GM12878 (cell line): ENCODE results near the gene SLC34A3. TPM values are rescaled to one million over a fixed set of nuclear protein-coding genes. Genes with fewer than 3 reads are reported as not detected.

Source experiments
- CBFB ChIP-seq: IDR thresholded peaks from 2 replicates; pipeline ENCODE4 v1.6.1; 2016; ENCODE audit warnings: antibody characterized with exemption, low read depth
- CREB1 ChIP-seq: IDR thresholded peaks from 2 replicates; pipeline ENCODE4 v1.6.1; 2012; ENCODE audit warnings: low read depth, mild to moderate bottlenecking, inconsistent platforms
- IKZF1 ChIP-seq: fragments of 450-650 bp; conservative IDR thresholded peaks from 2 replicates; pipeline ENCODE4 v1.6.1; 2017; ENCODE audit warnings: antibody characterized with exemption, mild to moderate bottlenecking
- KLF5 ChIP-seq: fragments of 450-650 bp; IDR thresholded peaks from 2 replicates; pipeline ENCODE4 v1.6.1; 2014; ENCODE audit warnings: mild to moderate bottlenecking; ENCODE audit not compliant: partially characterized antibody
- MXI1 ChIP-seq: fragments of 150-350 bp; IDR thresholded peaks from 2 replicates; pipeline ENCODE4 v1.6.1; 2011; ENCODE audit warnings: low read depth, mild to moderate bottlenecking, inconsistent platforms, low read length, improper control_type of control experiment
- RAD21 ChIP-seq: IDR thresholded peaks from 2 replicates; pipeline ENCODE4 v1.6.1; 2011; ENCODE audit warnings: mild to moderate bottlenecking, low read depth, low read length, moderate library complexity; ENCODE audit not compliant: insufficient read depth
- RUNX3 ChIP-seq: IDR thresholded peaks from 2 replicates; pipeline ENCODE4 v1.6.1; 2012; ENCODE audit warnings: low read length, inconsistent platforms
- SIX5 ChIP-seq: IDR thresholded peaks from 2 replicates; pipeline ENCODE4 v1.6.1; 2011; ENCODE audit warnings: mild to moderate bottlenecking, low read depth, low read length, moderate library complexity; ENCODE audit not compliant: severe bottlenecking
- SRF ChIP-seq, 2 experiments: IDR thresholded peaks; 2 replicates each; pipeline ENCODE4 v1.6.1; 2011; ENCODE audit warnings: low read depth in 2 of 2, low read length in 2 of 2, mild to moderate bottlenecking in 1 of 2, moderate library complexity in 1 of 2
- YY1 ChIP-seq: IDR thresholded peaks from 2 replicates; pipeline ENCODE4 v1.6.1; 2011; ENCODE audit warnings: low read depth, mild to moderate bottlenecking, low read length
- ZNF24 ChIP-seq: fragments of 450-650 bp; IDR thresholded peaks from 2 replicates; pipeline ENCODE4 v1.6.1; 2017; ENCODE audit warnings: antibody characterized with exemption, mild to moderate bottlenecking
- ZNF622 ChIP-seq: fragments of 450-650 bp; IDR thresholded peaks from 2 replicates; pipeline ENCODE4 v1.6.1; 2017; ENCODE audit warnings: mild to moderate bottlenecking, inconsistent platforms
- polyA plus RNA-seq, 11 experiments: library from polyadenylated mRNA; depleted of rRNA in 4 of 11; unstranded in 6 of 11; stranded (reverse) in 5 of 11; fragments of >200 nt; fragmentation: Nextera tagmentation in 4 of 11; fragmentation: Illumina TruSeq in 1 of 11; extraction: Ambion mirVana in 4 of 11; extraction: Trizol in 1 of 11; gene quantifications; 1 replicate in 1 of 11; 2 replicates in 10 of 11; pipeline versions ENCODE4 v1.2.1 to v1.2.3, GENCODE V29; 2011 to 2016; ENCODE audit warnings: inconsistent platforms in 2 of 11, missing spikeins in 2 of 11, low read depth in 1 of 11
- total RNA-seq, 4 experiments: library from RNA; depleted of rRNA in 3 of 4; stranded (reverse); fragments of >200 nt in 3 of 4; fragmentation: Illumina TruSeq in 1 of 4; extraction: Trizol in 1 of 4; gene quantifications; 2 replicates each; pipeline versions ENCODE4 v1.2.1 to v1.2.3, GENCODE V29; 2013 to 2021
- TF ChIP-seq, protein P1 (sequence below): IDR thresholded peaks from 2 replicates; pipeline ENCODE4 v1.6.1; 2012; ENCODE audit warnings: low read depth, low read length, improper control_type of control experiment
- TF ChIP-seq, protein P2 (sequence below): fragments of 450-650 bp; IDR thresholded peaks from 2 replicates; pipeline ENCODE4 v1.6.1; 2017; ENCODE audit warnings: mild to moderate bottlenecking
- TF ChIP-seq, protein P3 (sequence below): fragments of 450-650 bp; IDR thresholded peaks from 2 replicates; pipeline ENCODE4 v1.6.1; 2017; ENCODE audit warnings: low read depth, mild to moderate bottlenecking, moderate library complexity
- TF ChIP-seq, protein P4 (sequence below): fragments of 450-650 bp; formaldehyde crosslinking; IDR thresholded peaks from 2 replicates; pipeline ENCODE4 v1.5.0; 2022; ENCODE audit warnings: mild to moderate bottlenecking, missing genetic modification characterization
- TF ChIP-seq, protein P5 (sequence below): fragments of 150-350 bp; IDR thresholded peaks from 2 replicates; pipeline ENCODE4 v1.6.1; 2016; ENCODE audit warnings: low read depth, low read length

Gene SLC34A3
- total and polyA plus RNA-seq, 10 of the 15 experiments (the other 5 are each of a cell fraction or from before 2014, with no cell fraction given) = not detected

DNA sequence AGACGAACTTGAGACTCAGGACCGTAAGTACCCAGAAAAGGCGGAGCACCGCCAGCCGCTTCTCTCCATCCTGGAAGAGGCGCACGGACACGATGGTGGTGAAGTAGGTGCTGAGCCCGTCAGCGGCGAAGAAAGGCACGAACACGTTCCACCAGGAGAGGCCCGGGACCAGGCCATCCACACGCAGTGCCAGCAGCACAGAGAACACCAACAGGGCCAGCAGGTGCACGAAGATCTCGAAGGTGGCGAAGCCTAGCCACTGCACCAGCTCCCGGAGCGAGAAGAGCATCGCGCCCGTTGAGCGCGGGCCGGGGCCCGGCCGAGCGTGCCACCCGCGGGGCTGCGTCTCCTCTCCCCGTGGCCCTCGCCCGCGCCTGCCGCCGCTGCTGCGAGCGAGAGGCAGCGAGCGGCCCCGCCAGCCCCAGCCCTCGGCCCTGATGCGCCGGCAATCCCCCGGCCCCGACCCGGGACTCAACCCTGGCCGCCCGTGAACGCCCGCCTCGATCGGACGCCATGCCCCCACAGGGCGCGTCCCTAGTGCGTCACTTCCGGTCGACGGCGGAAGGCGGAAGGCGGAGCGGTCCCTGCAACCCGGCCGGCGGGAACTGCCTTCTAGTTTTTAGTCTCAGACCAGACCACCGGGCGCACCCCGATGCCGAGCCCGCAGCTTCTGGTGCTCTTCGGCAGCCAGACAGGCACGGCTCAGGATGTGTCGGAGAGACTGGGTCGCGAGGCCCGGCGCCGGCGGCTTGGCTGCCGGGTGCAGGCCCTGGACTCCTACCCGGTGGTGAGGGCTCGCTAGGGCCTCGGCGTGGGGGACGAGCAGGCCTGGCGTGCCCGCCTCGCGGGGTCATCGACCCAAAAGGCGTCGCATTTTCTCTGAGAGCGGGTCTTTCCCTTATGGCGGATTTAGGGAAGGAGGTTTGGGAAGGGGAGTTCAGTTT is 25.3 kb upstream of the SLC34A3 start, which contains the start of the genes NDOR1 and TMEM203 (continued):
- TF ChIP-seq YY1 = peak; percentile 97
- TF ChIP-seq, protein P1, sequence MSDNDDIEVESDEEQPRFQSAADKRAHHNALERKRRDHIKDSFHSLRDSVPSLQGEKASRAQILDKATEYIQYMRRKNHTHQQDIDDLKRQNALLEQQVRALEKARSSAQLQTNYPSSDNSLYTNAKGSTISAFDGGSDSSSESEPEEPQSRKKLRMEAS = peak; percentile 69; the same call in 1 of the 2 replicates
- peak; percentile 89 for TF ChIP-seq MXI1
- TF ChIP-seq, protein P2, sequence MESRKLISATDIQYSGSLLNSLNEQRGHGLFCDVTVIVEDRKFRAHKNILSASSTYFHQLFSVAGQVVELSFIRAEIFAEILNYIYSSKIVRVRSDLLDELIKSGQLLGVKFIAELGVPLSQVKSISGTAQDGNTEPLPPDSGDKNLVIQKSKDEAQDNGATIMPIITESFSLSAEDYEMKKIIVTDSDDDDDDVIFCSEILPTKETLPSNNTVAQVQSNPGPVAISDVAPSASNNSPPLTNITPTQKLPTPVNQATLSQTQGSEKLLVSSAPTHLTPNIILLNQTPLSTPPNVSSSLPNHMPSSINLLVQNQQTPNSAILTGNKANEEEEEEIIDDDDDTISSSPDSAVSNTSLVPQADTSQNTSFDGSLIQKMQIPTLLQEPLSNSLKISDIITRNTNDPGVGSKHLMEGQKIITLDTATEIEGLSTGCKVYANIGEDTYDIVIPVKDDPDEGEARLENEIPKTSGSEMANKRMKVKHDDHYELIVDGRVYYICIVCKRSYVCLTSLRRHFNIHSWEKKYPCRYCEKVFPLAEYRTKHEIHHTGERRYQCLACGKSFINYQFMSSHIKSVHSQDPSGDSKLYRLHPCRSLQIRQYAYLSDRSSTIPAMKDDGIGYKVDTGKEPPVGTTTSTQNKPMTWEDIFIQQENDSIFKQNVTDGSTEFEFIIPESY = no peak
- TF ChIP-seq ZNF622 = no peak
- no peak for TF ChIP-seq RAD21
- peak; percentile 87 for TF ChIP-seq IKZF1
- TF ChIP-seq RUNX3 = peak; percentile 44
- TF ChIP-seq, protein P3, sequence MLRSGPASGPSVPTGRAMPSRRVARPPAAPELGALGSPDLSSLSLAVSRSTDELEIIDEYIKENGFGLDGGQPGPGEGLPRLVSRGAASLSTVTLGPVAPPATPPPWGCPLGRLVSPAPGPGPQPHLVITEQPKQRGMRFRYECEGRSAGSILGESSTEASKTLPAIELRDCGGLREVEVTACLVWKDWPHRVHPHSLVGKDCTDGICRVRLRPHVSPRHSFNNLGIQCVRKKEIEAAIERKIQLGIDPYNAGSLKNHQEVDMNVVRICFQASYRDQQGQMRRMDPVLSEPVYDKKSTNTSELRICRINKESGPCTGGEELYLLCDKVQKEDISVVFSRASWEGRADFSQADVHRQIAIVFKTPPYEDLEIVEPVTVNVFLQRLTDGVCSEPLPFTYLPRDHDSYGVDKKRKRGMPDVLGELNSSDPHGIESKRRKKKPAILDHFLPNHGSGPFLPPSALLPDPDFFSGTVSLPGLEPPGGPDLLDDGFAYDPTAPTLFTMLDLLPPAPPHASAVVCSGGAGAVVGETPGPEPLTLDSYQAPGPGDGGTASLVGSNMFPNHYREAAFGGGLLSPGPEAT = peak; percentile 94
- no peak for TF ChIP-seq KLF5
- peak; percentile 98 for TF ChIP-seq CREB1
- TF ChIP-seq, protein P4, sequence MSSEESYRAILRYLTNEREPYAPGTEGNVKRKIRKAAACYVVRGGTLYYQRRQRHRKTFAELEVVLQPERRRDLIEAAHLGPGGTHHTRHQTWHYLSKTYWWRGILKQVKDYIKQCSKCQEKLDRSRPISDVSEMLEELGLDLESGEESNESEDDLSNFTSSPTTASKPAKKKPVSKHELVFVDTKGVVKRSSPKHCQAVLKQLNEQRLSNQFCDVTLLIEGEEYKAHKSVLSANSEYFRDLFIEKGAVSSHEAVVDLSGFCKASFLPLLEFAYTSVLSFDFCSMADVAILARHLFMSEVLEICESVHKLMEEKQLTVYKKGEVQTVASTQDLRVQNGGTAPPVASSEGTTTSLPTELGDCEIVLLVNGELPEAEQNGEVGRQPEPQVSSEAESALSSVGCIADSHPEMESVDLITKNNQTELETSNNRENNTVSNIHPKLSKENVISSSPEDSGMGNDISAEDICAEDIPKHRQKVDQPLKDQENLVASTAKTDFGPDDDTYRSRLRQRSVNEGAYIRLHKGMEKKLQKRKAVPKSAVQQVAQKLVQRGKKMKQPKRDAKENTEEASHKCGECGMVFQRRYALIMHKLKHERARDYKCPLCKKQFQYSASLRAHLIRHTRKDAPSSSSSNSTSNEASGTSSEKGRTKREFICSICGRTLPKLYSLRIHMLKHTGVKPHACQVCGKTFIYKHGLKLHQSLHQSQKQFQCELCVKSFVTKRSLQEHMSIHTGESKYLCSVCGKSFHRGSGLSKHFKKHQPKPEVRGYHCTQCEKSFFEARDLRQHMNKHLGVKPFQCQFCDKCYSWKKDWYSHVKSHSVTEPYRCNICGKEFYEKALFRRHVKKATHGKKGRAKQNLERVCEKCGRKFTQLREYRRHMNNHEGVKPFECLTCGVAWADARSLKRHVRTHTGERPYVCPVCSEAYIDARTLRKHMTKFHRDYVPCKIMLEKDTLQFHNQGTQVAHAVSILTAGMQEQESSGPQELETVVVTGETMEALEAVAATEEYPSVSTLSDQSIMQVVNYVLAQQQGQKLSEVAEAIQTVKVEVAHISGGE (CRISPR knock-in tag) = peak; percentile 57; the same call in 1 of the 2 replicates
- TF ChIP-seq ZNF24 = no peak; the same call in 1 of the 2 replicates
- TF ChIP-seq, protein P5, sequence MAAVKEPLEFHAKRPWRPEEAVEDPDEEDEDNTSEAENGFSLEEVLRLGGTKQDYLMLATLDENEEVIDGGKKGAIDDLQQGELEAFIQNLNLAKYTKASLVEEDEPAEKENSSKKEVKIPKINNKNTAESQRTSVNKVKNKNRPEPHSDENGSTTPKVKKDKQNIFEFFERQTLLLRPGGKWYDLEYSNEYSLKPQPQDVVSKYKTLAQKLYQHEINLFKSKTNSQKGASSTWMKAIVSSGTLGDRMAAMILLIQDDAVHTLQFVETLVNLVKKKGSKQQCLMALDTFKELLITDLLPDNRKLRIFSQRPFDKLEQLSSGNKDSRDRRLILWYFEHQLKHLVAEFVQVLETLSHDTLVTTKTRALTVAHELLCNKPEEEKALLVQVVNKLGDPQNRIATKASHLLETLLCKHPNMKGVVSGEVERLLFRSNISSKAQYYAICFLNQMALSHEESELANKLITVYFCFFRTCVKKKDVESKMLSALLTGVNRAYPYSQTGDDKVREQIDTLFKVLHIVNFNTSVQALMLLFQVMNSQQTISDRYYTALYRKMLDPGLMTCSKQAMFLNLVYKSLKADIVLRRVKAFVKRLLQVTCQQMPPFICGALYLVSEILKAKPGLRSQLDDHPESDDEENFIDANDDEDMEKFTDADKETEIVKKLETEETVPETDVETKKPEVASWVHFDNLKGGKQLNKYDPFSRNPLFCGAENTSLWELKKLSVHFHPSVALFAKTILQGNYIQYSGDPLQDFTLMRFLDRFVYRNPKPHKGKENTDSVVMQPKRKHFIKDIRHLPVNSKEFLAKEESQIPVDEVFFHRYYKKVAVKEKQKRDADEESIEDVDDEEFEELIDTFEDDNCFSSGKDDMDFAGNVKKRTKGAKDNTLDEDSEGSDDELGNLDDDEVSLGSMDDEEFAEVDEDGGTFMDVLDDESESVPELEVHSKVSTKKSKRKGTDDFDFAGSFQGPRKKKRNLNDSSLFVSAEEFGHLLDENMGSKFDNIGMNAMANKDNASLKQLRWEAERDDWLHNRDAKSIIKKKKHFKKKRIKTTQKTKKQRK = peak; percentile 39; the same call in 1 of the 2 replicates
- TF ChIP-seq CBFB = 0 out of 2 replicates have a peak, but pooled peaks have one; percentile 25
- TF ChIP-seq SIX5 = peak; percentile 67
- peak; percentile 57 to 93 for TF ChIP-seq SRF (IDR thresholded peaks at IDR 0.05; ENCODE audit: low read depth in 2 of 2, low read length in 2 of 2)
